Measurements from ENCODE around the gene NTSR1. TPM values are rescaled to one million over a fixed set of nuclear protein-coding genes. Genes with fewer than 3 reads are reported as not detected.

Gene NTSR1
- total and polyA plus RNA-seq, 2 of the 8 experiments (the other 6 are each of a cell fraction or from before 2014, with no cell fraction given): 0.53 to 0.89 TPM

DNA sequence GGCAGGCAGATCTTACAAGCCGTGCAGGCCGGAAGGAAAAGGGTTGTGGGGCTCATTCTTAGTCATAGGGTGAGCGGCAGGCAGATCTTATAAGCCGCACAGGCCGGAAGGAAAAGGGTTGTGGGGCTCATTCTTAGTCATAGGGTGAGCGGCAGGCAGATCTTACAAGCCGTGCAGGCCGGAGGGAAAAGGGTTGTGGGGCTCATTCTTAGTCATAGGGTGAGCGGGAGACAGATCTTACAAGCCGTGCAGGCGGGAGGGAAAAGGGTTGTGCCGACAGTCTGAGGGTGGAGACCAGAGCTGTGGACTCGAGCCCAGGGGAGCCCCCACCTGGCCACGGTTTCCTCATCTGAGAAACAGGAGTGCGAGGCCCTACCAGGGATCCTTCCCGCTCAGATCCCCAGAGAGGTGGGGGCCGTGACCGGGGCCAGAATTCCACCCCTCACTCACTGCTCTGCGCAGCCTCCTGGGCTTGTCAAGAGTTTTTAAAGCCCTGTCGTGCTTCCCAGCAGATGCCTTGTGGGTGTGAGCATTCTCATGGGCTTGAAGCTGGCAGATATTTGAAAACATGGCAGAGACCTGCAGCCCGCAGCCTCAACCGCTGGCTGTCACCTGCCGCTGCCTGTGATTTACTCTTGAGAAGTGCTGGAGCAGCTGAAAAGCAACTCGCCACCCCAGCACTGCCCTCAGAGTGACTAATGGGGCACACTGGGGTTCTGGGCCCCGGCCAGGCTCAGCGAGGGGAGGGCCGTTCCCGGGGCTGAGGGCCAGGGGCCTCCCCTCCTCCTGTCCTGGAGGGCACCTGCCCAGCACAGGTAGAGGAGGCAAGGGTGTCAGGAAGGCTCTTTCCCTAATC is 31.9 kb downstream of the NTSR1 start:
- H3K56ac ChIP-seq (replicated peaks; ENCODE audit: insufficient read length, low read depth, low read length): no peak overlapping the region
- H3K9ac ChIP-seq (replicated peaks in 1 of 4; ENCODE audit: extremely low read depth in 1 of 4, low read depth in 3 of 4, low read length in 3 of 4): no peak overlapping the region
- H3K4me1 ChIP-seq (replicated peaks in 1 of 4; ENCODE audit: control insufficient read depth in 3 of 4, insufficient read depth in 4 of 4, low read length in 3 of 4): peaks cover 0 to 11% (median 5%) of the 10 kb centered on the region in 4 experiments; a peak in 5 of 7 replicates
- H4K91ac ChIP-seq (replicated peaks; ENCODE audit: insufficient read length, low read length): no peak overlapping the region
- H3K4ac ChIP-seq (replicated peaks; ENCODE audit: insufficient read length, low read depth, low read length): no peak overlapping the region
- H3K79me1 ChIP-seq (ENCODE audit: low read depth, low read length): no peaks in the 10 kb centered on the region
- 0 out of 2 replicates have a peak overlapping the region, but pooled peaks have one; percentile 8 for H2BK15ac ChIP-seq (ENCODE audit: low read length)
- no peak overlapping the region for H3K23ac ChIP-seq (ENCODE audit: insufficient read length)
- H2AK5ac ChIP-seq (ENCODE audit: low read depth, low read length): no peak overlapping the region
- no peak overlapping the region for H3K4me2 ChIP-seq (ENCODE audit: insufficient read depth in 1 of 2, low read depth in 2 of 2, low read length in 2 of 2)
- no peak overlapping the region for H2AFZ ChIP-seq (ENCODE audit: low read length)
- no peak overlapping the region for H4K5ac ChIP-seq (ENCODE audit: insufficient read length, low read depth, low read length)
- 85% methylated on average over 28 of the region's 28 CpGs; no CpG with 5 or more reads in 1 of the 2 experiments for WGBS, 2 experiments (ENCODE audit: extremely low coverage in 1 of 2, insufficient coverage in 1 of 2, insufficient read length in 1 of 2, insufficient replicate concordance in 2 of 2, low coverage in 1 of 2, low lambda C conversion rate in 2 of 2, missing lambda C conversion rate in 1 of 2)
- 0 out of 7 replicates have a peak, but pooled peaks cover 0 to 3% (median 0%) of the 10 kb centered on the region in 4 experiments for H3K27me3 ChIP-seq (replicated peaks in 1 of 4; ENCODE audit: control insufficient read depth in 3 of 4, extremely low read depth in 1 of 4, insufficient read depth in 3 of 4, low read length in 3 of 4)
- no peak for TF ChIP-seq KDM4A (IDR thresholded peaks at IDR 0.05; ENCODE audit: low read depth, low read length, severe bottlenecking)
- TF ChIP-seq SP1 (IDR thresholded peaks at IDR 0.05; ENCODE audit: low read depth, low read length): no peak
- TF ChIP-seq KDM1A (IDR thresholded peaks at IDR 0.05; ENCODE audit: borderline replicate concordance, low read length): no peak
- no peak for TF ChIP-seq TAF1 (IDR thresholded peaks at IDR 0.05; ENCODE audit: low read depth, low read length)
- no peak for DNase-seq (ENCODE audit: low read depth in 1 of 2, low spot score in 2 of 2)
- no peak overlapping the region for H2BK20ac ChIP-seq (ENCODE audit: low read length)
- no peaks in the 10 kb centered on the region for H3K79me2 ChIP-seq (ENCODE audit: control insufficient read depth in 1 of 2, insufficient read depth in 2 of 2, low read length in 2 of 2)
- H2BK120ac ChIP-seq (replicated peaks; ENCODE audit: low read depth, low read length): no peak overlapping the region
- ChIA-PET POLR2A (ENCODE audit: partially characterized antibody) (no interaction called here), CTCF (ENCODE audit: partially characterized antibody) (interaction anchor here (0.7 to 2.9 kb wide), 12 partner anchors 10 to 257 kb away, joined by 3 to 9 read pairs (median 4); partner anchors contain the start of gene NTSR1)
- H3K18ac ChIP-seq (ENCODE audit: extremely low read depth, low read length): no peak overlapping the region
- H4K20me1 ChIP-seq (replicated peaks in 1 of 2; ENCODE audit: control insufficient read depth in 1 of 2, insufficient read depth in 2 of 2, low read length in 2 of 2): no peaks in the 10 kb centered on the region
- H3K27ac ChIP-seq (ENCODE audit: low read depth, low read length): no peak overlapping the region
- no peak overlapping the region for H3K14ac ChIP-seq (ENCODE audit: insufficient read length)
- H2BK12ac ChIP-seq (ENCODE audit: low read depth, low read length): no peak overlapping the region
- no peaks in the 10 kb centered on the region for H3K36me3 ChIP-seq (ENCODE audit: control insufficient read depth in 2 of 4, insufficient read depth in 4 of 4, low read length in 3 of 4)
- H3K4me3 ChIP-seq (ENCODE audit: extremely low read depth in 1 of 4, insufficient read depth in 2 of 4, low read depth in 3 of 4, low read length in 4 of 4): no peak overlapping the region
- no peaks in the 10 kb centered on the region for H3K23me2 ChIP-seq (ENCODE audit: low read depth, low read length)
- FAIRE-seq: no peak
- H4K8ac ChIP-seq (ENCODE audit: extremely low read depth, insufficient read depth, low read length): no peak overlapping the region; the same call in 1 of the 2 replicates
- no peaks in the 10 kb centered on the region for H3K9me3 ChIP-seq (ENCODE audit: insufficient read depth in 2 of 2, low read depth in 1 of 2, low read length in 1 of 2)
- no peak overlapping the region; the same call in 1 of the 2 replicates for H2BK5ac ChIP-seq (ENCODE audit: low read depth, low read length)
